HepG2 (cell line): ENCODE results near the gene TCF23. TPM values are rescaled to one million over a fixed set of nuclear protein-coding genes. Genes with fewer than 3 reads are reported as not detected.

Experiments
- BCL6 ChIP-seq: IDR thresholded peaks from 2 replicates; pipeline ENCODE4 v1.6.1; 2016; ENCODE audit warnings: missing genetic modification reagents, missing compliant biosample characterization
- BORCS8-MEF2B ChIP-seq: sonication (generic); formaldehyde crosslinking; IDR thresholded peaks from 2 replicates; pipeline ENCODE4 v1.8.0; 2022; ENCODE audit warnings: mild to moderate bottlenecking, missing genetic modification reagents
- CREB1 ChIP-seq, 2 experiments: fragments of 450-650 bp in 1 of 2; IDR thresholded peaks; 2 replicates each; pipeline ENCODE4 v1.6.1; 2016 to 2017; ENCODE audit warnings: control low read depth in 1 of 2, mild to moderate bottlenecking in 1 of 2, missing compliant biosample characterization in 1 of 2, missing genetic modification characterization in 1 of 2
- DBP ChIP-seq: sonication (generic); formaldehyde crosslinking; IDR thresholded peaks from 2 replicates; pipeline ENCODE4 v1.4.0; 2020; ENCODE audit warnings: missing genetic modification reagents; ENCODE audit errors: not compliant biosample characterization
- FOXA3 ChIP-seq: IDR thresholded peaks from 2 replicates; pipeline ENCODE4 v1.6.1; 2016; ENCODE audit warnings: missing genetic modification reagents, missing compliant biosample characterization
- KDM5B ChIP-seq: sonication (generic); formaldehyde crosslinking; IDR thresholded peaks from 2 replicates; pipeline ENCODE4 v1.4.0; 2020; ENCODE audit warnings: missing genetic modification reagents, mild to moderate bottlenecking, borderline replicate concordance
- PHF21A ChIP-seq: sonication (generic); formaldehyde crosslinking; IDR thresholded peaks from 2 replicates; pipeline ENCODE4 v1.5.0; 2020; ENCODE audit warnings: mild to moderate bottlenecking, missing genetic modification reagents
- POLR2G ChIP-seq: fragments of 200-400 bp; formaldehyde crosslinking; IDR thresholded peaks from 2 replicates; pipeline ENCODE4 v1.6.1; 2018; ENCODE audit warnings: mild to moderate bottlenecking, low read depth, low read length, moderate library complexity
- SAP130 ChIP-seq: IDR thresholded peaks from 2 replicates; pipeline ENCODE4 v1.6.1; 2016; ENCODE audit warnings: low read depth
- SCMH1 ChIP-seq: sonication (generic); formaldehyde crosslinking; IDR thresholded peaks from 2 replicates; pipeline ENCODE4 v1.9.0; 2021; ENCODE audit warnings: missing genetic modification reagents, mild to moderate bottlenecking, borderline replicate concordance
- SMAD3 ChIP-seq: sonication (generic); formaldehyde crosslinking; IDR thresholded peaks from 2 replicates; pipeline ENCODE4 v1.4.0; 2020; ENCODE audit warnings: missing genetic modification reagents
- SMARCC2 ChIP-seq: fragments of 450-650 bp; IDR thresholded peaks from 2 replicates; pipeline ENCODE4 v1.6.1; 2017; ENCODE audit warnings: antibody characterized with exemption, mild to moderate bottlenecking
- SMYD3 ChIP-seq: sonication (generic); formaldehyde crosslinking; IDR thresholded peaks from 2 replicates; pipeline ENCODE4 v1.8.1; 2023; ENCODE audit warnings: mild to moderate bottlenecking, missing genetic modification reagents
- SOX5 ChIP-seq: IDR thresholded peaks from 2 replicates; pipeline ENCODE4 v1.6.1; 2016; ENCODE audit warnings: borderline replicate concordance
- SP2 ChIP-seq: sonication (generic); formaldehyde crosslinking; IDR thresholded peaks from 2 replicates; pipeline ENCODE4 v1.5.1; 2020; ENCODE audit warnings: mild to moderate bottlenecking, missing genetic modification reagents
- STAG1 ChIP-seq: sonication (generic); formaldehyde crosslinking; IDR thresholded peaks from 2 replicates; pipeline ENCODE4 v1.4.0; 2020; ENCODE audit warnings: missing genetic modification reagents
- TARDBP ChIP-seq: sonication (generic); formaldehyde crosslinking; IDR thresholded peaks from 2 replicates; pipeline ENCODE4 v1.8.0; 2022; ENCODE audit warnings: mild to moderate bottlenecking, missing genetic modification reagents
- TCF7L2 ChIP-seq: IDR thresholded peaks from 2 replicates; pipeline ENCODE4 v1.6.1; 2011; ENCODE audit warnings: mild to moderate bottlenecking, low read depth, low read length, moderate library complexity
- XRCC5 ChIP-seq: fragments of 200-400 bp; formaldehyde crosslinking; optimal IDR thresholded peaks from 2 replicates; pipeline ENCODE3; 2017; ENCODE audit warnings: mild to moderate bottlenecking, low read length
- ZBTB26 ChIP-seq: IDR thresholded peaks from 2 replicates; pipeline ENCODE4 v1.6.1; 2016; ENCODE audit warnings: missing compliant biosample characterization, missing genetic modification reagents, borderline replicate concordance
- ZBTB7B ChIP-seq: sonication (generic); formaldehyde crosslinking; IDR thresholded peaks from 2 replicates; pipeline ENCODE4 v1.4.0; 2020; ENCODE audit warnings: missing genetic modification reagents
- ZNF225 ChIP-seq: sonication (generic); formaldehyde crosslinking; IDR thresholded peaks from 2 replicates; pipeline ENCODE4 v1.4.0; 2020; ENCODE audit warnings: mild to moderate bottlenecking, missing genetic modification reagents
- ZNF260 ChIP-seq: sonication (generic); formaldehyde crosslinking; IDR thresholded peaks from 2 replicates; pipeline ENCODE4 v1.4.0; 2020; ENCODE audit warnings: missing genetic modification reagents, low read depth, mild to moderate bottlenecking, borderline replicate concordance
- ZNF335 ChIP-seq: sonication (generic); formaldehyde crosslinking; IDR thresholded peaks from 2 replicates; pipeline ENCODE4 v1.4.0; 2020; ENCODE audit warnings: missing genetic modification reagents
- ZNF430 ChIP-seq: sonication (generic); formaldehyde crosslinking; IDR thresholded peaks from 2 replicates; pipeline ENCODE4 v1.9.0; 2021; ENCODE audit warnings: mild to moderate bottlenecking, missing genetic modification reagents
- ZNF605 ChIP-seq: sonication (generic); formaldehyde crosslinking; IDR thresholded peaks from 2 replicates; pipeline ENCODE4 v1.8.0; 2022; ENCODE audit warnings: mild to moderate bottlenecking, missing genetic modification reagents
- polyA plus RNA-seq, 8 experiments: library from polyadenylated mRNA; depleted of rRNA in 3 of 8; stranded (reverse) in 7 of 8; unstranded in 1 of 8; fragments of >200 nt; fragmentation: Illumina TruSeq in 4 of 8; extraction: Trizol in 4 of 8; gene quantifications; 2 replicates each; pipeline versions ENCODE4 v1.2.1 to v1.2.3, GENCODE V29; 2011 to 2016; ENCODE audit warnings: low read depth in 4 of 8, missing spikeins in 1 of 8, mixed read lengths in 1 of 8; ENCODE audit not compliant: insufficient read depth in 1 of 8
- total RNA-seq, 5 experiments: library from RNA; depleted of rRNA; stranded (reverse); fragments of >200 nt; fragmentation: Illumina TruSeq; extraction: Trizol; gene quantifications; 2 replicates each; pipeline ENCODE4 v1.2.3, GENCODE V29; 2016; ENCODE audit warnings: low read depth in 1 of 5
- TF ChIP-seq, protein P1 (sequence below): sonication (generic); formaldehyde crosslinking; IDR thresholded peaks from 2 replicates; pipeline ENCODE4 v1.8.0; 2022; ENCODE audit warnings: mild to moderate bottlenecking, missing genetic modification reagents, moderate library complexity
- TF ChIP-seq, protein P2 (sequence below): conservative IDR thresholded peaks from 2 replicates; pipeline ENCODE4 v1.6.1; 2018; ENCODE audit warnings: missing genetic modification reagents

Gene TCF23
- total and polyA plus RNA-seq, 2 of the 13 experiments (the other 11 are each of a cell fraction or from before 2014, with no cell fraction given), result 0.02 to 1.4 TPM

GRCh38 chr2:27191070-27191829 is 42.4 kb downstream of the TCF23 start (continued):
- peak; percentile 45; the same call in 1 of the 2 replicates for TF ChIP-seq ZBTB26 (CRISPR knock-in tag)
- peak; percentile 85; the same call in 1 of the 2 replicates for TF ChIP-seq SMAD3 (CRISPR knock-in tag)
- peak; percentile 27 for TF ChIP-seq XRCC5
- peak; percentile 52; the same call in 1 of the 2 replicates for TF ChIP-seq SAP130 (CRISPR knock-in tag)
- TF ChIP-seq POLR2G, result no peak
- TF ChIP-seq, protein P1, sequence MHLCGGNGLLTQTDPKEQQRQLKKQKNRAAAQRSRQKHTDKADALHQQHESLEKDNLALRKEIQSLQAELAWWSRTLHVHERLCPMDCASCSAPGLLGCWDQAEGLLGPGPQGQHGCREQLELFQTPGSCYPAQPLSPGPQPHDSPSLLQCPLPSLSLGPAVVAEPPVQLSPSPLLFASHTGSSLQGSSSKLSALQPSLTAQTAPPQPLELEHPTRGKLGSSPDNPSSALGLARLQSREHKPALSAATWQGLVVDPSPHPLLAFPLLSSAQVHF (CRISPR knock-in tag), result no peak
- peak; percentile 97 for TF ChIP-seq STAG1 (CRISPR knock-in tag)
- 0 out of 2 replicates have a peak, but pooled peaks have one; percentile 27 for TF ChIP-seq PHF21A (CRISPR knock-in tag)
- TF ChIP-seq DBP (CRISPR knock-in tag), result no peak
- TF ChIP-seq SCMH1 (CRISPR knock-in tag), result no peak
- TF ChIP-seq ZNF225 (CRISPR knock-in tag), result no peak
- TF ChIP-seq ZNF430 (CRISPR knock-in tag), result 0 out of 2 replicates have a peak, but pooled peaks have one; percentile 25
- TF ChIP-seq BCL6 (CRISPR knock-in tag), result no peak
- 0 out of 2 replicates have a peak, but pooled peaks have one; percentile 46 for TF ChIP-seq ZNF335 (CRISPR knock-in tag)
- TF ChIP-seq CREB1 (IDR thresholded peaks at IDR 0.05), result no peak
- peak; percentile 40; the same call in 1 of the 2 replicates for TF ChIP-seq CREB1 (CRISPR knock-in tag; IDR thresholded peaks at IDR 0.05)
- TF ChIP-seq ZNF260, result no peak
- TF ChIP-seq SOX5 (CRISPR knock-in tag), result peak; percentile 53; the same call in 1 of the 2 replicates
- TF ChIP-seq SP2 (CRISPR knock-in tag), result no peak
- 0 out of 2 replicates have a peak, but pooled peaks have one; percentile 39 for TF ChIP-seq BORCS8-MEF2B (CRISPR knock-in tag)
- peak; percentile 50; the same call in 1 of the 2 replicates for TF ChIP-seq TARDBP (CRISPR knock-in tag)
- TF ChIP-seq, protein P2, sequence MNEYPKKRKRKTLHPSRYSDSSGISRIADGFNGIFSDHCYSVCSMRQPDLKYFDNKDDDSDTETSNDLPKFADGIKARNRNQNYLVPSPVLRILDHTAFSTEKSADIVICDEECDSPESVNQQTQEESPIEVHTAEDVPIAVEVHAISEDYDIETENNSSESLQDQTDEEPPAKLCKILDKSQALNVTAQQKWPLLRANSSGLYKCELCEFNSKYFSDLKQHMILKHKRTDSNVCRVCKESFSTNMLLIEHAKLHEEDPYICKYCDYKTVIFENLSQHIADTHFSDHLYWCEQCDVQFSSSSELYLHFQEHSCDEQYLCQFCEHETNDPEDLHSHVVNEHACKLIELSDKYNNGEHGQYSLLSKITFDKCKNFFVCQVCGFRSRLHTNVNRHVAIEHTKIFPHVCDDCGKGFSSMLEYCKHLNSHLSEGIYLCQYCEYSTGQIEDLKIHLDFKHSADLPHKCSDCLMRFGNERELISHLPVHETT (CRISPR knock-in tag), result 0 out of 2 replicates have a peak, but pooled peaks have one; percentile 39
- 0 out of 2 replicates have a peak, but pooled peaks have one; percentile 48 for TF ChIP-seq ZBTB7B (CRISPR knock-in tag)
- peak; percentile 51 for TF ChIP-seq FOXA3 (CRISPR knock-in tag)
- TF ChIP-seq SMARCC2, result no peak
- no peak for TF ChIP-seq ZNF605 (CRISPR knock-in tag)
- no peak for TF ChIP-seq TCF7L2
- no peak for TF ChIP-seq KDM5B
- peak; percentile 59 for TF ChIP-seq SMYD3 (CRISPR knock-in tag)
